ENCODE results near the gene ZNF280D. TPM values are rescaled to one million over a fixed set of nuclear protein-coding genes. Genes with fewer than 3 reads are reported as not detected.

Gene ZNF280D
- total RNA-seq, 4 donors from 2014 or later, result 11.7 to 42.9 (median 15.1) TPM

- peak overlapping the region in 2 of 4 donors; percentile 19 to 24 for H3K27ac ChIP-seq
- TF ChIP-seq POLR2A (IDR thresholded peaks at IDR 0.05), result no peak
- TF ChIP-seq CTCF (IDR thresholded peaks at IDR 0.05), result no peak
Observed at GRCh38 chr15:56736881-56737707, 3.8 kb upstream of the ZNF280D start.

GRCh38 chr15:56736308-56736707 is 3.0 kb upstream of the ZNF280D start:
- intact Hi-C loops (cut with DNase I), result no loop called here
- no peak for DNase-seq
- Histone ChIP-seq H3K9me3 (no peaks in the 10 kb centered on the region), H3K27ac (peak overlapping the region in 2 of 4 donors; percentile 19 to 28), H3K36me3 (no peaks in the 10 kb centered on the region), H3K4me1 (peaks cover 3 to 25% (median 10%) of the 10 kb centered on the region in 3 donors), H3K4me3 (no peak overlapping the region), H3K27me3 (no peaks in the 10 kb centered on the region)
- 56 to 61% methylated on average over 6 of the region's 6 CpGs for WGBS, 2 donors
- TF ChIP-seq POLR2A (IDR thresholded peaks at IDR 0.05) (no peak), CTCF (IDR thresholded peaks at IDR 0.05) (no peak)

More at GRCh38 chr15:56736881-56737707, 3.8 kb upstream of the ZNF280D start:
- intact Hi-C loops (cut with DNase I), result no loop called here
- 38 to 43% methylated on average over 5 of the region's 5 CpGs for WGBS, 2 donors
- Histone ChIP-seq H3K36me3 (no peaks in the 10 kb centered on the region), H3K9me3 (no peaks in the 10 kb centered on the region), H3K4me3 (no peak overlapping the region), H3K27me3 (no peaks in the 10 kb centered on the region), H3K4me1 (peaks cover 3 to 17% (median 8%) of the 10 kb centered on the region in 3 donors)
- no peak for DNase-seq

- WGBS, 2 donors, result 61 to 65% methylated on average over 3 of the region's 3 CpGs
- no peak for TF ChIP-seq CTCF (IDR thresholded peaks at IDR 0.05)
- no peak for TF ChIP-seq POLR2A (IDR thresholded peaks at IDR 0.05)
- Histone ChIP-seq H3K36me3 (no peaks in the 10 kb centered on the region), H3K9me3 (no peaks in the 10 kb centered on the region), H3K27ac (no peak overlapping the region), H3K27me3 (no peaks in the 10 kb centered on the region), H3K4me1 (peaks cover 9 to 32% (median 16%) of the 10 kb centered on the region in 3 donors), H3K4me3 (no peak overlapping the region)
- DNase-seq, result no peak
- intact Hi-C loops (cut with DNase I), result no loop called here
Observed at GRCh38 chr15:56735589-56735988, 2.3 kb upstream of the ZNF280D start.

GRCh38 chr15:56734013-56734635 is 815 bp upstream of the ZNF280D start:
- 83 to 90% methylated on average over 9 of the region's 9 CpGs for WGBS, 2 donors
- TF ChIP-seq POLR2A (IDR thresholded peaks at IDR 0.05), result no peak
- TF ChIP-seq CTCF (IDR thresholded peaks at IDR 0.05), result no peak
- intact Hi-C loops (cut with DNase I), result no loop called here
- Histone ChIP-seq H3K27ac (peak overlapping the region; percentile 89 to 98 (median 94)), H3K27me3 (no peaks in the 10 kb centered on the region), H3K4me1 (peaks cover 9 to 47% (median 21%) of the 10 kb centered on the region in 3 donors), H3K9me3 (no peaks in the 10 kb centered on the region), H3K4me3 (peak overlapping the region in 3 of 4 donors; percentile 57 to 92 (median 74)), H3K36me3 (no peaks in the 10 kb centered on the region)
- no peak for DNase-seq

GRCh38 chr15:56732886-56733135 is 498 bp downstream of the ZNF280D start:
- WGBS, 2 donors, result 0% methylated on average over 4 to 5 of the region's 8 CpGs
- H3K27me3 ChIP-seq, result no peaks in the 10 kb centered on the region
- H3K9me3 ChIP-seq, result no peaks in the 10 kb centered on the region
- H3K4me3 ChIP-seq, result peak overlapping the region; percentile 57 to 92 (median 76)
- no peak for DNase-seq
- no peaks in the 10 kb centered on the region for H3K36me3 ChIP-seq
- peak overlapping the region; percentile 89 to 98 (median 94) for H3K27ac ChIP-seq
- peaks cover 9 to 60% (median 24%) of the 10 kb centered on the region in 3 donors for H3K4me1 ChIP-seq
- intact Hi-C loops (cut with DNase I), result no loop called here
- TF ChIP-seq POLR2A (IDR thresholded peaks at IDR 0.05), result no peak
- no peak for TF ChIP-seq CTCF (IDR thresholded peaks at IDR 0.05)
